GM12872 (cell line): ENCODE measurements around the gene MFN1.

Experiments
- TF ChIP-seq, protein P1 (sequence below): IDR thresholded peaks from 3 replicates; pipeline ENCODE4 v1.5.1; 2011; ENCODE audit warnings: low read depth, mild to moderate bottlenecking, low read length, moderate library complexity; ENCODE audit not compliant: insufficient read depth

MFN1 gene

DNA sequence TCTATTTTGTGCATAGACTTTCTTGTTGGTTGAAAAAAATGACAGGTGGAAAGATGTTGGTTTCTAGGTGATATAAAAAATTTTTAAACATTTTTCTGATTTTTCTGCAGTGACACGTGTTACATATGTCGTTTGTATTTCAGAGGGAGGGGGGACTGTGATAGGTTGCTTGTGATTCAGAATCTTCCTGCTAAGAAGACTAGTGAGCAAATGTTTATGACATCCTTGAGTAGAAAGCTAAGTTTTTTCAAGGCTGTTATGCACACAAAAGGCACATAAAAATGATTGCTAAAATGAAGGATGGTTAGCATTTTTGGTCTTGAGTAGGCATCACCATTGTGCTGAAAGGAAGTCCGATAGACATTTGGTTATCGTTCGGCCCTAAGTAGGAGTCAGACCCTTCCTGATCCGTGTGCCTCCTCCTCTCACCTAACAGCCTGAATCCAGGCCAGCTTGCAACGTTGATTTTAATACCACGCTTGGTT is 23.2 kb upstream of the MFN1 start:
- TF ChIP-seq, protein P1, sequence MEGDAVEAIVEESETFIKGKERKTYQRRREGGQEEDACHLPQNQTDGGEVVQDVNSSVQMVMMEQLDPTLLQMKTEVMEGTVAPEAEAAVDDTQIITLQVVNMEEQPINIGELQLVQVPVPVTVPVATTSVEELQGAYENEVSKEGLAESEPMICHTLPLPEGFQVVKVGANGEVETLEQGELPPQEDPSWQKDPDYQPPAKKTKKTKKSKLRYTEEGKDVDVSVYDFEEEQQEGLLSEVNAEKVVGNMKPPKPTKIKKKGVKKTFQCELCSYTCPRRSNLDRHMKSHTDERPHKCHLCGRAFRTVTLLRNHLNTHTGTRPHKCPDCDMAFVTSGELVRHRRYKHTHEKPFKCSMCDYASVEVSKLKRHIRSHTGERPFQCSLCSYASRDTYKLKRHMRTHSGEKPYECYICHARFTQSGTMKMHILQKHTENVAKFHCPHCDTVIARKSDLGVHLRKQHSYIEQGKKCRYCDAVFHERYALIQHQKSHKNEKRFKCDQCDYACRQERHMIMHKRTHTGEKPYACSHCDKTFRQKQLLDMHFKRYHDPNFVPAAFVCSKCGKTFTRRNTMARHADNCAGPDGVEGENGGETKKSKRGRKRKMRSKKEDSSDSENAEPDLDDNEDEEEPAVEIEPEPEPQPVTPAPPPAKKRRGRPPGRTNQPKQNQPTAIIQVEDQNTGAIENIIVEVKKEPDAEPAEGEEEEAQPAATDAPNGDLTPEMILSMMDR: no peak

DNA sequence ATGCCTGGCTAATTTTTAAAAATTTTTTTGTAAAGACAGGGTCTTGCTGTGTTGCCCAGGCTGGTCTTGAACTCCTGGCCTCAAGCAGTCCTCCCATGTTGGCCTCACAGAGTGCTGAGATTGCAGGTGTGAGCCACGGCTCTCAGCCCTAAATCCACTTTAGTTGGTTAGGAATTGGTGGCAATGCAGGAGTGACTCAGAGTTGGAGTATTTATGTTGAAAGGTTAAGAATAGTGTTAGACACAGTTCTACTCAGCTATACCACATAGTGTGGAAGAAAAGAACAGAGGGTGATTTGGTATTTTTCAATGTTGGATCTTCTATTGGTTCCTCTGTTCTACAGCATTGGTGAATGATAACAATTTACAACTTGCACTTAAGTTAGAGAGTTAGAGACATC is 17.1 kb upstream of the MFN1 start:
- TF ChIP-seq, protein P1: no peak

DNA sequence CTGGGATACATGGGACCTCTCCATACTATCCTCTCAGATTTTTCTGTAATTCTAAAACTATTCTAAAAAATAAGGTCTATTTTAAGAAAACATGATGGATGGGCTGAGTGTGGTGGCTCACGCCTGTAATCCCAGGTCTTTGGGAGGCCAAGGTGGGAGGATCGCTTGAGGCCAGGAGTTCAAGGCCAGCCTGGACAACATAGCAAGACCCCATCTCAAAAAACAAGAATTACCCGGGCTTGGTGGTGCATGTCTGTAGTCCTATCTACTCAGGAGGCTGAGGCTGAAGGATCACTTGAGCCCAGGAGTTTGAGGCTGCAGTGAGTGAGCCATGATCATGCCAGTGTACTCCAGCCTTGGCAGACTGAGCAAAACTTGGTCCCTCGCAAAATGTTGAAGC is 15.3 kb upstream of the MFN1 start:
- TF ChIP-seq, protein P1: no peak

DNA sequence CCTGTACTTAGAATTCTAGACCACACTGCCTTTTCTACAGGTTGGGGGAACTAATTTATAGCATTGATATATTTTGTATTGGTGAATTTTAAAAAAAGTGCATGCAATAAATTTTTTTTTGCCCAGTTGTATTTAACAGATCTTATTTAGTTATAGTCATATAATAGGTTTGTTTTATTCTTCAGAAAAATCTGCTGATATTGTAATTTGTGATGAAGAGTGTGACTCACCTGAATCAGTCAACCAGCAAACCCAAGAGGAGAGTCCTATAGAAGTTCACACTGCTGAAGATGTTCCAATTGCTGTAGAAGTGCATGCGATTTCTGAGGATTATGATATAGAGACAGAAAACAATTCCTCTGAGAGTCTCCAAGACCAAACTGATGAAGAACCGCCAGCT is 14.4 kb upstream of the MFN1 start:
- TF ChIP-seq, protein P1: no peak

DNA sequence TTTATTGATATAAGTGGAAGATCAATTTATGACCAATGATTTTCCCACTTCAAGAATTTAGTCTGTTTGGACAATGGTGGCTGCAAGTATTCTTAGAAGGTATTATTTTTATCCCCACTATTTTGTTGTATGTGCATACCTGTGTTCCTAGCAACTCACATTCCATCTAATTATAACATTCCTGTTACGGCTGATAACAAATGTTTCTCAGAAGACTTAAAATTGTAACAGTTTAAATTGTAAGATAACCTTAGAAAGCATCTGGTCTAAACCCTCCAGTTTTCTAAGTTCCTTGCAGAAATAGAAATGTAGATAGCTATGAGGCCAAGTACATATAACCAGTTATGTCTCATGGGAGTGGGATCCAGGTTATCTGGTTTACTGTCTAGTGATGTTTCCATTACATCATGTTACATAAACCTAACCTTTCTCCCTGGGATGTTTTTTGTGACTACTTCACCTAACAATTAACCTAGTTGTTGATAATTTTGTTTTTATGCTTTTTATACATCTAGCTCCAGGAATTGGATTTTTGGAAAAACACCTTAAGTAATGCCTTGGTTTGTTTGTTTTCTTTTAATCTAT is 11.1 kb upstream of the MFN1 start:
- TF ChIP-seq, protein P1: no peak

DNA sequence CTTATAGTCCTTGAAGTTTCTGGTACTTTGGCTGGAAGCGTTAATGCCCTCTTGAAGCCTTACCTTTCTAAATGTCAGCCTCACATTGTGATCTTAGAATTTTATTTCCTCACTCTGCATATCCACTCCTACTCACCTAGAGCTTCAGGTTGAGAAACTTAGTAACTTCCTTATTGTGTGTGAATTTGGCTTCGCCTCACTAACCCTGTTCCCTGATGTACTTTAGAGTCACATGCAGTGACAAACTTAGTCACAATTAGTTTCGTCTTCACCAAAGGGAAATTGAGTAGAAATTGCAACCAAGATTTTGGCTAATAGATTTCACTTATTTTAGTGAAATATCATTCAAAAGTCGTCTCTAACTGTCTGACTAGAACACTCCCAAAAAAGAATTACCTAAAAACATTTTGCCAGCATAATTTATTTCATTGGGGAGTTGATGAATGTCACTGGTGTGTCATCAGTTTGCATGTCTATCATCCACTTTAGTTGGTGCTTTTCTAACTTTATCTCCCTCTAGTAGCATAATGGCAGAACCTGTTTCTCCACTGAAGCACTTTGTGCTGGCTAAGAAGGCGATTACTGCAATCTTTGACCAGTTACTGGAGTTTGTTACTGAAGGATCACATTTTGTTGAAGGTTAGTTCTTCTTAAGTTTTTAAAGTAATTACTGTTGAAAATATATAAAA is 960 bp downstream of the MFN1 start:
- TF ChIP-seq, protein P1: no peak

DNA sequence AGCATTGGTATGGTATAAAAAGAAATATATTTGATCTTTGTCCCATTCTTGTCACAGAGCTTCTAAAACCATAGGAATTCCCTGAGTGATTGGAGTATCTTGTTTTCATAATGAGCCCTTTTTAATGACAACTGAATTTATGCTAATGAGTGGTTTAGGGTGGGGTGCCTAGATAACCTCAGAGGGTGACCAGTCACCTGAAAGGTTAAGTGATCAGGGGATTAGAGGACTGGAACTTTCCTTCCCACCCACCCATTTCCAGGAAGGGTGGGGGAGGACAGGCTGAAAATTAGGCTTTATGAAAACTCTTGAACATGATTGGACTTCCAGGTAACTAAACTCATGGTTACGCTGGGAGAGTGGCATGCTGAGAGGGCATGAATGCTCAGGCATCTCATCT is 8.5 kb downstream of the MFN1 start:
- TF ChIP-seq, protein P1: no peak
